Gastrocnemius medialis (tissue), 4 donors: Measurements from ENCODE around the gene OR2AG1. TPM values are rescaled to one million over a fixed set of nuclear protein-coding genes. Genes with fewer than 3 reads are reported as not detected.

Experiments
- ATAC-seq, 2 donors: fragments of 150-250 bp; one replicate each; pipeline ENCODE4 v1.9.1; 2016
- DNase-seq, 2 donors: peaks; one replicate each; pipeline ENCODE4 v3.0.0-alpha.2; 2019
- H3K27ac ChIP-seq, 4 donors: fragments of 200-600 bp; sonication (generic); 1 replicate in 1 of 4; 2 replicates in 3 of 4; pipeline ENCODE4 v1.5.1; 2016 to 2018; ENCODE audit warnings: mild to moderate bottlenecking in 2 of 4, moderate library complexity in 1 of 4
- H3K27me3 ChIP-seq, 3 donors: fragments of 200-600 bp; sonication (generic) in 2 of 3; 1 replicate in 1 of 3; 2 replicates in 2 of 3; pipeline versions ENCODE4 v1.5.1 to v1.6.0; 2016 to 2019; ENCODE audit warnings: mild to moderate bottlenecking in 1 of 3, moderate library complexity in 1 of 3
- H3K36me3 ChIP-seq, 2 donors: fragments of 200-600 bp; sonication (generic) in 1 of 2; one replicate each; pipeline ENCODE4 v1.5.1; 2017 to 2018
- H3K4me1 ChIP-seq, 2 donors: fragments of 200-600 bp; sonication (generic) in 1 of 2; one replicate each; pipeline ENCODE4 v1.5.1; 2016 to 2017; ENCODE audit warnings: mild to moderate bottlenecking in 2 of 2
- H3K4me3 ChIP-seq, 4 donors: fragments of 200-600 bp; sonication (generic) in 3 of 4; 1 replicate in 1 of 4; 2 replicates in 3 of 4; pipeline ENCODE4 v1.5.1; 2016 to 2019; ENCODE audit warnings: mild to moderate bottlenecking in 2 of 4
- H3K9me3 ChIP-seq, 3 donors: fragments of 200-600 bp; sonication (generic) in 2 of 3; 1 replicate in 1 of 3; 2 replicates in 2 of 3; pipeline ENCODE4 v1.5.1; 2016 to 2019
- CTCF ChIP-seq, 5 experiments: fragments of 450-650 bp in 3 of 5; fragments of 200-600 bp in 2 of 5; sonication (generic) in 2 of 5; IDR thresholded peaks in 4 of 5; conservative IDR thresholded peaks in 1 of 5; 1 replicate in 4 of 5; 2 replicates in 1 of 5; pipeline ENCODE4 v1.5.1; 2016 to 2019; ENCODE audit warnings: antibody characterized with exemption in 5 of 5, mild to moderate bottlenecking in 3 of 5, moderate library complexity in 3 of 5
- POLR2A ChIP-seq, 2 donors: fragments of 450-650 bp; IDR thresholded peaks; one replicate each; pipeline ENCODE4 v1.6.1; 2017; ENCODE audit warnings: antibody characterized with exemption in 2 of 2, mild to moderate bottlenecking in 2 of 2, moderate library complexity in 2 of 2
- in situ Hi-C, 4 donors: fragments of 200-750 bp; cut with MboI; loops; one replicate each; pipeline versions ENCODE4 v1.15.0 to v1.8.0; 2017; ENCODE audit warnings: low sequenced_read_pairs in 4 of 4
- intact Hi-C: fragments of 100-400 bp; cut with DNase I; formaldehyde crosslinking; loops from one replicate; pipeline ENCODE4 v1.15.1; 2023; ENCODE audit warnings: low total_unique reads
- total RNA-seq, 4 donors: library from RNA; depleted of rRNA; stranded (reverse); fragments of >200 nt; gene quantifications; one replicate each; pipeline versions ENCODE4 v1.1.0 to v1.2.3, GENCODE V29; 2016

The OR2AG1 gene
- total RNA-seq, 4 donors from 2014 or later, result not detected

GRCh38 chr11:6771926-6772893, 10.6 kb upstream of the OR2AG1 start, which contains the start of gene OR2AG2:
TSS of gene OR2AG2 (minus strand) at chr11:6771976. CDS start at chr11:6768957, 3,019 bp downstream.
- H3K36me3 ChIP-seq, result no peaks in the 10 kb centered on the region
- TF ChIP-seq POLR2A (IDR thresholded peaks at IDR 0.05) (no peak), CTCF (IDR thresholded peaks at IDR 0.05 in 4 of 5, conservative IDR thresholded peaks at IDR 0.05 in 1 of 5) (no peak)
- intact Hi-C loops (no loop called here), in situ Hi-C loops (no loop called here)
- H3K27me3 ChIP-seq, result no peaks in the 10 kb centered on the region
- ATAC-seq, result no peak
- H3K4me3 ChIP-seq, result no peak within 1 kb of the TSS
- no peaks in the 10 kb centered on the region for H3K4me1 ChIP-seq
- no peak within 1 kb of the TSS for H3K27ac ChIP-seq
- no peaks in the 10 kb centered on the region for H3K9me3 ChIP-seq
- no peak for DNase-seq

GRCh38 chr11:6778518-6778917, 4.3 kb upstream of the OR2AG1 start:
- Histone ChIP-seq H3K36me3 (no peaks in the 10 kb centered on the region), H3K4me1 (no peaks in the 10 kb centered on the region), H3K4me3 (no peak overlapping the region), H3K27ac (no peak overlapping the region), H3K27me3 (no peaks in the 10 kb centered on the region), H3K9me3 (no peaks in the 10 kb centered on the region)
- in situ Hi-C loops, result no loop called here
- ATAC-seq (no peak), DNase-seq (no peak)
- intact Hi-C loops, result no loop called here
- TF ChIP-seq CTCF (IDR thresholded peaks at IDR 0.05 in 4 of 5, conservative IDR thresholded peaks at IDR 0.05 in 1 of 5) (no peak), POLR2A (IDR thresholded peaks at IDR 0.05) (no peak)

- in situ Hi-C loops, result no loop called here
- H3K4me3 ChIP-seq, result no peak overlapping the region
- no peaks in the 10 kb centered on the region for H3K27me3 ChIP-seq
- no peak for ATAC-seq
- intact Hi-C loops, result no loop called here
- H3K4me1 ChIP-seq, result no peaks in the 10 kb centered on the region
- no peak for TF ChIP-seq POLR2A (IDR thresholded peaks at IDR 0.05)
- TF ChIP-seq CTCF (IDR thresholded peaks at IDR 0.05 in 4 of 5, conservative IDR thresholded peaks at IDR 0.05 in 1 of 5), result no peak
- no peaks in the 10 kb centered on the region for H3K36me3 ChIP-seq
- no peaks in the 10 kb centered on the region for H3K9me3 ChIP-seq
- H3K27ac ChIP-seq, result no peak overlapping the region
- no peak for DNase-seq
Observed at GRCh38 chr11:6780829-6781228, 2.0 kb upstream of the OR2AG1 start.

GRCh38 chr11:6790546-6790945, 7.7 kb downstream of the OR2AG1 start:
- H3K4me3 ChIP-seq, result no peak overlapping the region
- intact Hi-C loops (no loop called here), in situ Hi-C loops (no loop called here)
- no peak for DNase-seq
- H3K4me1 ChIP-seq, result no peaks in the 10 kb centered on the region
- H3K9me3 ChIP-seq, result no peaks in the 10 kb centered on the region
- no peaks in the 10 kb centered on the region for H3K36me3 ChIP-seq
- no peaks in the 10 kb centered on the region for H3K27me3 ChIP-seq
- no peak for ATAC-seq
- H3K27ac ChIP-seq, result no peak overlapping the region
- no peak for TF ChIP-seq POLR2A (IDR thresholded peaks at IDR 0.05)
- no peak for TF ChIP-seq CTCF (IDR thresholded peaks at IDR 0.05 in 4 of 5, conservative IDR thresholded peaks at IDR 0.05 in 1 of 5)
